GM12872 (cell line): ENCODE measurements around the gene CPNE4.

Experiments used
- CTCF ChIP-seq: IDR thresholded peaks from 3 replicates; pipeline ENCODE4 v1.5.1; 2011; ENCODE audit warnings: low read depth, mild to moderate bottlenecking, low read length, moderate library complexity; ENCODE audit not compliant: insufficient read depth

CPNE4 gene

GRCh38 chr3:131881777-131882176, 153.0 kb downstream of the CPNE4 start:
- TF ChIP-seq CTCF, result no peak

- TF ChIP-seq CTCF, result no peak
These were observed 153.9 kb downstream of the CPNE4 start for GRCh38 chr3:131880948-131881347.

DNA sequence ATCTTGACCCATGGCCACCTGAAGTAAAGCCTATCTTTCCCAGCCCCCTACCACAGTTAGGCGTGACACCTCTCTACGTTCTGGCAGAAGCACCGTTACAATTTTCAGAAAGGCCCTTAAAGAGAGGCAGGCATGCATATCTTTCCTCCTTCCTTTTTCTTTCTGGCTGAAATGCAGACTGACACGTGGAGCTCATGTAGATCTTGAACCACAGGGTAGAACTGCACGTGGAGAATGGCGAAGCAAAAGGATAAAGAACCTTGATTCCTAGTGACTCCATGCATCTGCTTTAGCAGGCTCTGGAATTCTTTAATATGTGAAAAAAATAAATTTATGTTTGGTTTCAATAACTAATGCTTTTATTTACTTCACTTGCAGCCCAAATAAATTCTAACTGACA, 166.6 kb downstream of the CPNE4 start:
- TF ChIP-seq CTCF, result no peak

GRCh38 chr3:131856171-131856570, 178.6 kb downstream of the CPNE4 start:
- TF ChIP-seq CTCF, result no peak

DNA sequence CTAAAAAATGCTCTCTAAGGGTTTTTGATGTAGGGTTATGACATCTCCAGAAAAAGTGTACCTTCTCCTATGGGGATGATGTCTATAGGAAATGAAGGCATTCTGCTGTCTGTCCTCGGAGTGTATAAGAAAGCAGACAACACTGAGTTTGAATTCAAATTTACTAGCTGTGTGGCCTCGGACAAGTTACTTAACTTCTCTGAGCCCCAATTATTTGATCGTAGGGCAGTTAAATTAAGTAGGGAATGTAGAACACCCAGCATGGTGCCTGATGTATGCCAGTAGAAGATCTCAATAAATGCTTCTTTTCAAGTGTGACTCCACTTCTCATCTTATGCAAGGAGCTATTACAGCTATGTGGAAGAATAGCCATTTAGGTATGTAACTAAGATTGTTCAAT, 184.6 kb downstream of the CPNE4 start:
- TF ChIP-seq CTCF, result no peak

DNA sequence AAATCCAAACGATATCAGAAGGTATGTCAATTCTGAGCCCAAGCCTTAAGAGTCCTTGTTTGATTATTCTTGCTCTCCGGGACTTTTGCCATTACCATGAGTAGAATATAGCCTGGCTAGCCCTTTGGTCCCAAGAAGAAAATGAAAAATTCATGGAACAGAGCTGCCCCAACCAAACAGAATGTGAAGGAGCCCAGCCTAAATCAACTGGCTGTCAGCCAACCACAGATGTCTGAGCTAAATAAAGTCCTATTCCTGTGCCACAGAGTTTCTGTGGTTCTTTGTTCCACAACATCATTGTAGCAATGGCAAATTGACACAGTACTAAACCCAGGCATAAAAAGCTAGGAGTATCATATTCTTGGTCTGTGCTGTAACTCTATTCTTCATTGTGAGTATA, 185.2 kb downstream of the CPNE4 start:
- TF ChIP-seq CTCF, result no peak

DNA sequence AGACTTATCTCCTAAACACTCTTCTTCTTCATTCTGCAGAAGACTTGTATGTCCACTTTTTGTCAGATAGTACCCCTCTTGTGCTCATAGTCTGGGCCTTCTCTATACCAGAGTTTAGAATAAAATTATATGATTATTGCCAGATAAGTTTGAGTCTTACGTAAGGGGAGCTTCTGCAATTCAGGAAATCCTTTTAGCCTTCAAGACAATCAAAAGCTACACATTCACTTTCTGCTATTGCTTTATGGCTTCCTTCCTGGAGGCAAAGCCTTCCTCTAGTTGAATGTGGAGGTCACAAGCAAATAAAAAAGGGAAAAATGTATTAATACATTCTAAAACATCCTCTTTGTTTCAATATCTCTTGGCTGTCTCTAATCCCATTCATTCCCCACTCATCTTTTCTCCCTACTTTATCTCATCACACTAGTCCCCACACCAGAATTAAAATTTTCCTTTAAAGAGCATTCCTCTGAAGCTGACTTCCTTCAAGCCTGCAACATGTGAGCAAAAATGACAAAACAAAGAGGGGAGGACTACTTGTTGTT, 186.8 kb downstream of the CPNE4 start:
- no peak for TF ChIP-seq CTCF
